PC-3 (cell line): ENCODE data around the gene ATIC. TPM values are rescaled to one million over a fixed set of nuclear protein-coding genes. Genes with fewer than 3 reads are reported as not detected.

Source experiments
- ATAC-seq: fragments of 200-7000 bp; cut with Tn5 transposase; 2 replicates; pipeline ENCODE4 v1.9.1; 2020; ENCODE audit warnings: mild to moderate bottlenecking, moderate library complexity
- BruUV-seq: library from RNA; stranded (reverse); fragments of 400-500 nt; replicated peaks from 2 replicates; lab custom pipeline; 2021; lab: Mats Ljungman, UMichigan
- CTCF ChIA-PET: fragments of 300-600 bp; sonication (Branson Sonifier 250); formaldehyde crosslinking; loops from one replicate; lab custom pipeline; 2022; ENCODE audit warnings: antibody characterized with exemption; lab: Charles Lee
- POLR2A ChIA-PET: fragments of 300-600 bp; sonication (Branson Sonifier 250); formaldehyde crosslinking; loops from one replicate; lab custom pipeline; 2022; ENCODE audit warnings: antibody characterized with exemption; ENCODE audit not compliant: unreplicated experiment; lab: Charles Lee
- DNase-seq: peaks from one replicate; pipeline ENCODE4 v3.0.0-alpha.2; 2015
- H2AFZ ChIP-seq: fragments of 300-600 bp; sonication (generic); 2 replicates; pipeline ENCODE4 v1.6.0; 2016; ENCODE audit warnings: antibody characterized with exemption, low read length
- H3F3A ChIP-seq: fragments of 300-600 bp; sonication (generic); one replicate; pipeline ENCODE4 v1.6.0; 2017; ENCODE audit warnings: antibody characterized with exemption, low read length, control low read depth, mild to moderate bottlenecking; ENCODE audit not compliant: unreplicated experiment
- H3K27ac ChIP-seq: fragments of 300-600 bp; sonication (generic); 2 replicates; pipeline ENCODE4 v1.5.1; 2016; ENCODE audit warnings: mild to moderate bottlenecking, low read length
- H3K27me3 ChIP-seq: fragments of 300-600 bp; sonication (generic); 2 replicates; pipeline ENCODE4 v1.6.1; 2016; ENCODE audit warnings: low read length, mixed read lengths
- H3K36me3 ChIP-seq: fragments of 300-600 bp; sonication (generic); 2 replicates; pipeline ENCODE4 v1.6.1; 2016; ENCODE audit warnings: low read depth, mixed run types, low read length, mixed read lengths
- H3K4me1 ChIP-seq: fragments of 300-600 bp; sonication (generic); 2 replicates; pipeline ENCODE4 v1.5.1; 2016; ENCODE audit warnings: low read length; ENCODE audit not compliant: insufficient read depth
- H3K4me2 ChIP-seq: fragments of 300-600 bp; sonication (generic); 2 replicates; pipeline ENCODE4 v1.6.0; 2016; ENCODE audit warnings: low read length
- H3K4me3 ChIP-seq: fragments of 300-600 bp; sonication (generic); 2 replicates; pipeline ENCODE4 v1.5.1; 2016; ENCODE audit warnings: mild to moderate bottlenecking, low read length, mixed read lengths
- H3K79me2 ChIP-seq: fragments of 300-600 bp; sonication (generic); 2 replicates; pipeline ENCODE4 v1.6.1; 2017; ENCODE audit warnings: low read length, mixed read lengths
- H3K9ac ChIP-seq: fragments of 300-600 bp; sonication (generic); 2 replicates; pipeline ENCODE4 v1.6.0; 2016; ENCODE audit warnings: mild to moderate bottlenecking, low read length
- H3K9me2 ChIP-seq: fragments of 300-600 bp; sonication (generic); replicated peaks from 2 replicates; pipeline ENCODE4 v1.6.1; 2016; ENCODE audit warnings: mixed run types, low read length, mixed read lengths
- H3K9me3 ChIP-seq: fragments of 300-600 bp; sonication (generic); 2 replicates; pipeline ENCODE4 v1.6.1; 2016; ENCODE audit warnings: low read length, mixed read lengths
- H4K20me1 ChIP-seq: fragments of 300-600 bp; sonication (generic); 2 replicates; pipeline ENCODE4 v1.6.1; 2016; ENCODE audit warnings: low read length, mixed read lengths
- CTCF ChIP-seq: fragments of 300-600 bp; sonication (generic); conservative IDR thresholded peaks from 2 replicates; pipeline ENCODE4 v1.5.1; 2017; ENCODE audit warnings: antibody characterized with exemption, low read depth, mild to moderate bottlenecking, low read length
- EZH2 ChIP-seq: fragments of 300-600 bp; sonication (generic); IDR thresholded peaks from one replicate; pipeline ENCODE4 v1.6.1; 2017; ENCODE audit warnings: antibody characterized with exemption, mild to moderate bottlenecking, low read length; ENCODE audit not compliant: unreplicated experiment
- EZH2phosphoT487 ChIP-seq: fragments of 300-600 bp; sonication (generic); IDR thresholded peaks from 2 replicates; pipeline ENCODE4 v1.6.1; 2018; ENCODE audit warnings: mild to moderate bottlenecking, antibody characterized with exemption, low read length, borderline replicate concordance
- intact Hi-C: fragments of 100-400 bp; cut with micrococcal nuclease; formaldehyde crosslinking; loops from 2 replicates; pipeline ENCODE4 v1.9.0; 2023
- total RNA-seq: library from RNA; depleted of rRNA; stranded (reverse); fragments of >200 nt; gene quantifications from 2 replicates; pipeline ENCODE4 v1.2.3, GENCODE V29; 2014

ATIC gene
- total RNA-seq, 1 experiment from 2014 or later: 41.7 TPM

GRCh38 chr2:215286309-215286708 lies 25.6 kb upstream of the ATIC start:
- H3K27me3 ChIP-seq: no peaks in the 10 kb centered on the region
- ATAC-seq (no peak), DNase-seq (no peak)
- H3K79me2 ChIP-seq: no peaks in the 10 kb centered on the region
- BruUV-seq: no TSS peak
- intact Hi-C loops: no loop called here
- H3K9ac ChIP-seq: no peak overlapping the region
- H3K4me1 ChIP-seq: 0 out of 2 replicates have a peak, but pooled peaks cover 5% of the 10 kb centered on the region
- no peaks in the 10 kb centered on the region for H3F3A ChIP-seq
- H4K20me1 ChIP-seq: no peaks in the 10 kb centered on the region
- H3K9me3 ChIP-seq: no peaks in the 10 kb centered on the region
- POLR2A ChIA-PET: no interaction called here
- CTCF ChIA-PET: no interaction called here
- H3K36me3 ChIP-seq: no peaks in the 10 kb centered on the region
- TF ChIP-seq EZH2phosphoT487: no peak
- TF ChIP-seq EZH2: no peak
- TF ChIP-seq CTCF: no peak
- H3K27ac ChIP-seq: no peak overlapping the region
- H3K9me2 ChIP-seq: no peaks in the 10 kb centered on the region
- H3K4me2 ChIP-seq: no peak overlapping the region
- no peak overlapping the region for H2AFZ ChIP-seq
- H3K4me3 ChIP-seq: no peak overlapping the region

- no peak for TF ChIP-seq EZH2phosphoT487
- no peak for TF ChIP-seq CTCF
- no peak for TF ChIP-seq EZH2
- Histone ChIP-seq H3K9me3 (no peaks in the 10 kb centered on the region), H3K79me2 (no peaks in the 10 kb centered on the region), H3F3A (no peaks in the 10 kb centered on the region), H3K27me3 (no peaks in the 10 kb centered on the region), H4K20me1 (no peaks in the 10 kb centered on the region), H3K27ac (no peak overlapping the region), H3K9me2 (no peaks in the 10 kb centered on the region), H3K9ac (no peak overlapping the region), H2AFZ (no peak overlapping the region), H3K4me1 (0 out of 2 replicates have a peak, but pooled peaks cover 5% of the 10 kb centered on the region), H3K36me3 (no peaks in the 10 kb centered on the region), H3K4me3 (no peak overlapping the region), H3K4me2 (no peak overlapping the region)
- ATAC-seq: no peak
- no peak for DNase-seq
- ChIA-PET CTCF (no interaction called here), POLR2A (no interaction called here)
- intact Hi-C loops: no loop called here
- no TSS peak for BruUV-seq
Measured at GRCh38 chr2:215288112-215288815, 23.6 kb upstream of the ATIC start.

- POLR2A ChIA-PET: no interaction called here
- H3K27me3 ChIP-seq: no peaks in the 10 kb centered on the region
- DNase-seq: no peak
- intact Hi-C loops: no loop called here
- H3K79me2 ChIP-seq: no peaks in the 10 kb centered on the region
- H3K9me3 ChIP-seq: no peaks in the 10 kb centered on the region
- no peaks in the 10 kb centered on the region for H3F3A ChIP-seq
- H4K20me1 ChIP-seq: no peaks in the 10 kb centered on the region
- no peak overlapping the region for H3K9ac ChIP-seq
- no peak for ATAC-seq
- H3K9me2 ChIP-seq: no peaks in the 10 kb centered on the region
- H3K27ac ChIP-seq: no peak overlapping the region
- H3K36me3 ChIP-seq: no peaks in the 10 kb centered on the region
- H3K4me3 ChIP-seq: no peak overlapping the region
- BruUV-seq: no TSS peak
- no peaks in the 10 kb centered on the region for H3K4me1 ChIP-seq
- CTCF ChIA-PET: no interaction called here
- TF ChIP-seq EZH2 (no peak), EZH2phosphoT487 (no peak), CTCF (no peak)
- no peak overlapping the region for H2AFZ ChIP-seq
- H3K4me2 ChIP-seq: no peak overlapping the region
Measured at GRCh38 chr2:215290980-215291599, 20.8 kb upstream of the ATIC start.
